HepG2 (cell line): ENCODE results near the gene CREBBP. TPM values are rescaled to one million over a fixed set of nuclear protein-coding genes. Genes with fewer than 3 reads are reported as not detected.

Experiments used
- ATAC-seq: fragments of 200-7000 bp; cut with Tn5 transposase; 3 replicates; pipeline ENCODE4 v1.9.1; 2020; ENCODE audit warnings: mild to moderate bottlenecking, moderate library complexity
- BruUV-seq: library from RNA; stranded (reverse); fragments of 400-500 nt; replicated peaks from 2 replicates; lab custom pipeline; 2021; lab: Mats Ljungman, UMichigan
- CTCF ChIA-PET: fragments of 300-600 bp; formaldehyde crosslinking; extraction: SDS; loops from one replicate; lab custom pipeline; 2021; ENCODE audit warnings: low total read pairs, inconsistent platforms, low intra/inter-chr PET ratio; lab: Yijun Ruan, JAX
- POLR2A ChIA-PET: fragments of 350-600 bp; sonication (Branson Sonifier 250); formaldehyde crosslinking; loops from one replicate; lab custom pipeline; 2020; ENCODE audit warnings: antibody characterized with exemption, inconsistent platforms; lab: Yijun Ruan, JAX
- DNase-seq: peaks from one replicate; pipeline ENCODE4 v3.0.0-alpha.2; 2015; ENCODE audit warnings: low spot score
- FAIRE-seq: peaks from 3 replicates; lab custom pipeline; 2011; peaks lifted over from hg19 to GRCh38; lab: Jason Lieb, UNC
- H2AFZ ChIP-seq: one replicate; pipeline ENCODE4 v1.6.1; 2011; ENCODE audit warnings: low read length, inconsistent platforms
- H3K27ac ChIP-seq: fragments of 300-600 bp; 3 replicates; pipeline ENCODE4 v1.8.0; 2011; ENCODE audit warnings: mixed run types, mild to moderate bottlenecking, mixed read lengths, low read length, inconsistent platforms; ENCODE audit not compliant: insufficient read depth; ENCODE audit errors: extremely low read length
- H3K27me3 ChIP-seq, 2 experiments: fragments of 200-600 bp in 1 of 2; 2 replicates in 1 of 2; 3 replicates in 1 of 2; pipeline versions ENCODE4 v1.6.0 to v1.8.0; 2011; ENCODE audit warnings: low read length in 2 of 2, mild to moderate bottlenecking in 2 of 2, moderate library complexity in 2 of 2, inconsistent platforms in 1 of 2; ENCODE audit not compliant: insufficient read depth in 2 of 2, control insufficient read depth in 1 of 2
- H3K36me3 ChIP-seq, 2 experiments: fragments of 200-600 bp in 1 of 2; replicated peaks in 1 of 2; 2 replicates in 1 of 2; 3 replicates in 1 of 2; pipeline versions ENCODE4 v1.5.1 to v1.8.0; 2011; ENCODE audit warnings: low read length in 2 of 2, inconsistent platforms in 1 of 2; ENCODE audit not compliant: insufficient read depth in 2 of 2, control insufficient read depth in 1 of 2
- H3K4me1 ChIP-seq: 2 replicates; pipeline ENCODE4 v1.5.1; 2012; ENCODE audit warnings: low read length, inconsistent platforms; ENCODE audit not compliant: insufficient read depth
- H3K4me2 ChIP-seq: 2 replicates; pipeline ENCODE4 v1.6.0; 2011; ENCODE audit warnings: low read depth, low read length, inconsistent platforms
- H3K4me3 ChIP-seq, 3 experiments: fragments of 200-600 bp in 1 of 3; sonication (generic), shearing (Covaris generic) in 1 of 3; replicated peaks in 1 of 3; 2 replicates each; pipeline ENCODE4 v1.5.1; 2011 to 2016; ENCODE audit warnings: low read length in 3 of 3, inconsistent platforms in 2 of 3, low read depth in 2 of 3, mild to moderate bottlenecking in 2 of 3, control low read depth in 1 of 3, mixed read lengths in 1 of 3; ENCODE audit not compliant: insufficient read depth in 1 of 3
- H3K79me2 ChIP-seq: one replicate; pipeline ENCODE4 v1.6.1; 2011; ENCODE audit warnings: low read length, inconsistent platforms; ENCODE audit not compliant: insufficient read depth
- H3K9ac ChIP-seq: 2 replicates; pipeline ENCODE4 v1.6.0; 2011; ENCODE audit warnings: mild to moderate bottlenecking, low read depth, low read length, inconsistent platforms; ENCODE audit not compliant: insufficient read depth
- H3K9me3 ChIP-seq: 2 replicates; pipeline ENCODE4 v1.5.1; 2012; ENCODE audit warnings: mild to moderate bottlenecking, low read length
- H4K20me1 ChIP-seq: 2 replicates; pipeline ENCODE4 v1.6.0; 2011; ENCODE audit warnings: inconsistent platforms, mild to moderate bottlenecking, low read length, moderate library complexity; ENCODE audit not compliant: insufficient read depth
- CAMTA2 ChIP-seq: sonication (generic); formaldehyde crosslinking; IDR thresholded peaks from 2 replicates; pipeline ENCODE4 v1.4.0; 2020; ENCODE audit warnings: mild to moderate bottlenecking, missing genetic modification reagents, borderline replicate concordance
- DBP ChIP-seq: sonication (generic); formaldehyde crosslinking; IDR thresholded peaks from 2 replicates; pipeline ENCODE4 v1.4.0; 2020; ENCODE audit warnings: missing genetic modification reagents; ENCODE audit errors: not compliant biosample characterization
- FOXA1 ChIP-seq, 2 experiments: fragments of 450-650 bp in 1 of 2; sonication (generic) in 1 of 2; formaldehyde crosslinking in 1 of 2; IDR thresholded peaks; 2 replicates each; pipeline versions ENCODE4 v1.4.0 to v1.6.1; 2016 to 2020; ENCODE audit warnings: missing genetic modification reagents in 1 of 2
- HOXA5 ChIP-seq: sonication (generic); formaldehyde crosslinking; IDR thresholded peaks from 2 replicates; pipeline ENCODE4 v1.4.0; 2020; ENCODE audit warnings: missing genetic modification reagents
- HOXA7 ChIP-seq: sonication (generic); formaldehyde crosslinking; IDR thresholded peaks from 2 replicates; pipeline ENCODE4 v1.8.1; 2022; ENCODE audit warnings: mild to moderate bottlenecking, missing genetic modification reagents, moderate library complexity
- NR1H2 ChIP-seq: sonication (generic); formaldehyde crosslinking; IDR thresholded peaks from 2 replicates; pipeline ENCODE4 v1.8.1; 2022; ENCODE audit warnings: low read depth, missing genetic modification reagents, borderline replicate concordance
- NR2C2 ChIP-seq: sonication (generic); formaldehyde crosslinking; IDR thresholded peaks from 2 replicates; pipeline ENCODE4 v1.4.0; 2020; ENCODE audit warnings: missing genetic modification reagents, mild to moderate bottlenecking, moderate library complexity, borderline replicate concordance
- RELA ChIP-seq: sonication (generic); formaldehyde crosslinking; IDR thresholded peaks from 2 replicates; pipeline ENCODE4 v1.4.0; 2020; ENCODE audit warnings: missing genetic modification reagents
- SP5 ChIP-seq: IDR thresholded peaks from 2 replicates; pipeline ENCODE4 v1.6.1; 2016; ENCODE audit warnings: low read depth, borderline replicate concordance
- ZIK1 ChIP-seq: sonication (generic); formaldehyde crosslinking; IDR thresholded peaks from 2 replicates; pipeline ENCODE4 v1.5.0; 2020; ENCODE audit warnings: mild to moderate bottlenecking, low read depth, missing genetic modification reagents, borderline replicate concordance
- ZNF234 ChIP-seq: sonication (generic); formaldehyde crosslinking; conservative IDR thresholded peaks from 2 replicates; pipeline ENCODE4 v1.5.1; 2020; ENCODE audit warnings: mild to moderate bottlenecking, missing genetic modification reagents
- ZSCAN22 ChIP-seq: sonication (generic); formaldehyde crosslinking; IDR thresholded peaks from 2 replicates; pipeline ENCODE4 v1.4.0; 2020; ENCODE audit warnings: mild to moderate bottlenecking, missing genetic modification reagents
- WGBS: methylation state at CpG from one replicate; pipeline ENCODE4 v1.1.6; 2017; ENCODE audit warnings: low lambda C conversion rate; 5-methylcytosine and 5-hydroxymethylcytosine counted together
- in situ Hi-C: cut with HindIII; loops from 2 replicates; pipeline ENCODE4 v1.10.0; 2017; ENCODE audit warnings: low pct_unique_long_range_greater_than_20kb; ENCODE audit not compliant: extremely low pct_ligation_motif_present
- intact Hi-C: fragments of 100-400 bp; cut with micrococcal nuclease; formaldehyde crosslinking; loops from one replicate; pipeline ENCODE4 v1.10.0; 2022; ENCODE audit not compliant: unreplicated experiment
- polyA plus RNA-seq, 8 experiments: library from polyadenylated mRNA; depleted of rRNA in 3 of 8; stranded (reverse) in 7 of 8; unstranded in 1 of 8; fragments of >200 nt; fragmentation: Illumina TruSeq in 4 of 8; extraction: Trizol in 4 of 8; gene quantifications; 2 replicates each; pipeline versions ENCODE4 v1.2.1 to v1.2.3, GENCODE V29; 2011 to 2016; ENCODE audit warnings: low read depth in 4 of 8, missing spikeins in 1 of 8, mixed read lengths in 1 of 8; ENCODE audit not compliant: insufficient read depth in 1 of 8
- total RNA-seq, 5 experiments: library from RNA; depleted of rRNA; stranded (reverse); fragments of >200 nt; fragmentation: Illumina TruSeq; extraction: Trizol; gene quantifications; 2 replicates each; pipeline ENCODE4 v1.2.3, GENCODE V29; 2016; ENCODE audit warnings: low read depth in 1 of 5
- TF ChIP-seq, protein P1 (sequence below): sonication (generic); formaldehyde crosslinking; IDR thresholded peaks from 2 replicates; pipeline ENCODE4 v1.4.0; 2020; ENCODE audit warnings: missing genetic modification reagents, mild to moderate bottlenecking, borderline replicate concordance
- TF ChIP-seq, protein P2 (sequence below): sonication (generic); formaldehyde crosslinking; IDR thresholded peaks from 2 replicates; pipeline ENCODE4 v1.4.0; 2020; ENCODE audit warnings: mild to moderate bottlenecking, missing genetic modification reagents

CREBBP gene
- total and polyA plus RNA-seq, 2 of the 13 experiments (the other 11 are each of a cell fraction or from before 2014, with no cell fraction given): 5.3 to 10.4 TPM

- DNase-seq: no peak
- Histone ChIP-seq H3K4me2 (no peak overlapping the region), H3K9ac (no peak overlapping the region), H3K9me3 (no peaks in the 10 kb centered on the region), H4K20me1 (no peaks in the 10 kb centered on the region; the same call in none of the 2 replicates), H3K4me3 (no peak overlapping the region), H3K27me3 (no peaks in the 10 kb centered on the region), H3K27ac (no peak overlapping the region), H3K36me3 (peaks cover 39 to 86% of the 10 kb centered on the region in 2 experiments), H3K4me1 (no peaks in the 10 kb centered on the region), H2AFZ (no peak overlapping the region), H3K79me2 (no peaks in the 10 kb centered on the region)
- intact Hi-C loops: loop anchor here (1.0 kb wide), 1 partner anchor 47 kb away; no protein-coding TSS in a partner anchor
- no TSS peak for BruUV-seq
- no peak for ATAC-seq
- no peak for FAIRE-seq
- ChIA-PET POLR2A (no interaction called here), CTCF (no interaction called here)
- in situ Hi-C loops: no loop called here
- WGBS: 98% methylated on average over 6 of the region's 9 CpGs
- TF ChIP-seq DBP: no peak
Observed at GRCh38 chr16:3788711-3789374, 91.7 kb downstream of the CREBBP start.

DNA sequence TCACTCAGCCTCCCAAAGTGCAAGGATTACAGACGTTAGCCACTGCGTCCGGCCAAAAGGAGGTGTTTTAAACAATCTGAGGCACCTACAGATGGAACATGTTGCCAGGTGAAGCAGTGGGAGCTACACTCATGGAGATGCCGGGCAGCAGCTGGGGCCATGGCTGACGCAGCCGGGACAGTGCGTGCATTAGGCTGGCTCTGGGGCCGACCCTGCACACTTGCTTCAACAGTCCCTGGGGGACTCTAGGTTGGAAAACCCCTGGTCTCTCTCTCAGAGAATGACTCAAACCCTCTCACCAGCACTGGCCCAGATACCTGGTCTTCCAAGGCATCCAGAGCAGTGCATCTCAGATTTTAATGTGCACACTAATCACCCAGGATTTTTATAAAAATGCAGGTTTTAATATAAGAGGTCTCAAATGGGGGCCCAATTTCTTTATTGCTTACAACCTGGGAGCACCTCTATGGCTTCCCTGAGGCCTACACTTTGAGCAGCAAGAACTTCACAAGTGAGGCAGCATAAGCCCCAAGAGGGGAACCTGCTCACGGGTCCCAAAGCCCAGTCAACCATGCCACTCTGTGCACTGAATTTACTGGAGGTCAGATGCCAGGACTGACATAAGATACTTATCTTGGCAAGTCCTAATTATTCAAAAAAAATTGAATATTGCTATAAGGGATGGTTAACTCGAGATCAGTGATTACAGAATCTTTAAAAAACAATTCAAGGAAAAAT, 92.4 kb downstream of the CREBBP start:
- intact Hi-C loops: no loop called here
- Histone ChIP-seq H3K4me1 (no peaks in the 10 kb centered on the region), H3K9me3 (no peaks in the 10 kb centered on the region), H3K4me2 (no peak overlapping the region), H4K20me1 (no peaks in the 10 kb centered on the region; the same call in none of the 2 replicates), H3K9ac (no peak overlapping the region), H3K4me3 (no peak overlapping the region), H2AFZ (no peak overlapping the region), H3K79me2 (no peaks in the 10 kb centered on the region), H3K36me3 (peaks cover 39 to 90% of the 10 kb centered on the region in 2 experiments), H3K27me3 (no peaks in the 10 kb centered on the region), H3K27ac (no peak overlapping the region)
- ATAC-seq: no peak
- FAIRE-seq: no peak
- no peak for TF ChIP-seq FOXA1 (IDR thresholded peaks at IDR 0.05)
- TF ChIP-seq FOXA1 (CRISPR knock-in tag; IDR thresholded peaks at IDR 0.05): no peak
- TF ChIP-seq ZSCAN22 (CRISPR knock-in tag): no peak
- TF ChIP-seq, protein P1, sequence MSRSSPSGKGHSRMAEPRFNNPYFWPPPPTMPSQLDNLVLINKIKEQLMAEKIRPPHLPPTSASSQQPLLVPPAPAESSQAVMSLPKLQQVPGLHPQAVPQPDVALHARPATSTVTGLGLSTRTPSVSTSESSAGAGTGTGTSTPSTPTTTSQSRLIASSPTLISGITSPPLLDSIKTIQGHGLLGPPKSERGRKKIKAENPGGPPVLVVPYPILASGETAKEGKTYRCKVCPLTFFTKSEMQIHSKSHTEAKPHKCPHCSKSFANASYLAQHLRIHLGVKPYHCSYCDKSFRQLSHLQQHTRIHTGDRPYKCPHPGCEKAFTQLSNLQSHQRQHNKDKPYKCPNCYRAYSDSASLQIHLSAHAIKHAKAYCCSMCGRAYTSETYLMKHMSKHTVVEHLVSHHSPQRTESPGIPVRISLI (CRISPR knock-in tag): no peak
- TF ChIP-seq, protein P2, sequence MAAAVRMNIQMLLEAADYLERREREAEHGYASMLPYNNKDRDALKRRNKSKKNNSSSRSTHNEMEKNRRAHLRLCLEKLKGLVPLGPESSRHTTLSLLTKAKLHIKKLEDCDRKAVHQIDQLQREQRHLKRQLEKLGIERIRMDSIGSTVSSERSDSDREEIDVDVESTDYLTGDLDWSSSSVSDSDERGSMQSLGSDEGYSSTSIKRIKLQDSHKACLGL (CRISPR knock-in tag): no peak
- no peak for TF ChIP-seq ZIK1 (CRISPR knock-in tag)
- TF ChIP-seq NR1H2: no peak
- TF ChIP-seq HOXA5 (CRISPR knock-in tag): no peak
- TF ChIP-seq RELA: no peak
- no peak for TF ChIP-seq NR2C2 (CRISPR knock-in tag)
- TF ChIP-seq ZNF234 (CRISPR knock-in tag): no peak
- TF ChIP-seq CAMTA2 (CRISPR knock-in tag): no peak
- no peak for TF ChIP-seq HOXA7
- TF ChIP-seq SP5 (CRISPR knock-in tag): no peak
- DNase-seq: no peak
- no TSS peak for BruUV-seq
- CTCF ChIA-PET: no interaction called here
- 98% methylated on average over 10 of the region's 10 CpGs for WGBS
- POLR2A ChIA-PET: no interaction called here
- in situ Hi-C loops: no loop called here
